Cardiac fibroblast (primary cell): ENCODE data around the gene RELN.

Source experiments
- DNase-seq, 2 donors: peaks; one replicate each; pipeline versions ENCODE4 v3.0.0 to v3.0.0-alpha.2; 2010; ENCODE audit warnings: low read depth in 2 of 2
- H3K4me3 ChIP-seq, 2 donors: replicated peaks in 1 of 2; 1 replicate in 1 of 2; 2 replicates in 1 of 2; pipeline ENCODE4 v1.5.1; 2011; ENCODE audit warnings: low read depth in 2 of 2, low read length in 2 of 2, mild to moderate bottlenecking in 2 of 2, moderate library complexity in 1 of 2
- CTCF ChIP-seq: IDR thresholded peaks from one replicate; pipeline ENCODE4 v1.5.1; 2011; ENCODE audit warnings: low read depth, mild to moderate bottlenecking, low read length, inconsistent platforms

Gene RELN

GRCh38 chr7:103799298-103799697 is 190.2 kb downstream of the RELN start:
- no peak overlapping the region for H3K4me3 ChIP-seq
- TF ChIP-seq CTCF, result no peak
- DNase-seq, result no peak

- no peak for DNase-seq
- no peak overlapping the region for H3K4me3 ChIP-seq
- no peak for TF ChIP-seq CTCF
Measured at GRCh38 chr7:103797647-103798307, 191.7 kb downstream of the RELN start.

- H3K4me3 ChIP-seq, result no peak overlapping the region
- no peak for DNase-seq
- no peak for TF ChIP-seq CTCF
Measured at GRCh38 chr7:103796327-103796962, 193.0 kb downstream of the RELN start.

- no peak for TF ChIP-seq CTCF
- H3K4me3 ChIP-seq, result no peak overlapping the region
- no peak for DNase-seq
Measured at GRCh38 chr7:103795787-103796186, 193.7 kb downstream of the RELN start.

GRCh38 chr7:103795107-103795506 is 194.4 kb downstream of the RELN start:
- DNase-seq, result peak in 1 of 2 donors; percentile 19
- no peak overlapping the region for H3K4me3 ChIP-seq
- no peak for TF ChIP-seq CTCF

GRCh38 chr7:103794424-103794823 is 195.0 kb downstream of the RELN start:
- TF ChIP-seq CTCF, result no peak
- no peak for DNase-seq
- H3K4me3 ChIP-seq, result no peak overlapping the region
